Measurements from ENCODE around the gene MYCL. TPM values are rescaled to one million over a fixed set of nuclear protein-coding genes. Genes with fewer than 3 reads are reported as not detected.

The MYCL gene
- total RNA-seq, 1 experiment from 2014 or later = 18.4 TPM

DNA sequence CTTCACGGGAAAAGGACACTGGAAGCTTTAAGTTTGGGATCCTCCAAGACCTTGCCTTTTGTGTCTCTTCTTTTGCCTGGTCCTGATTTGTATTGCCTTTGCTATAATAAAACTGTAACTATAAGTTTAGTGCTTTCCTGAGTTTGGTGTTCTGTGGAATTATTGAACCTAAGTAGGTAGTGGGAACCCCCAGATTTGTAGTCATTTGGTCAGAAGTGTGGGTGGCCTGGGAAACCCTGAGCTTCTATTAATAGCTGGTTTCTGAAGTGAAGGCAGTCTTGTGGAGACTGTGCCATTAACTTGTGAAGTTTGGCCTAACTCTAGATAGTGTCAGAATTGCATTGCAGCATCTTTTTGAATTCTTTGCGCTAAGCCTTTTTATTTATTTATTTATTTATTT lies 6.8 kb upstream of the MYCL start:
- TF ChIP-seq, protein P1, sequence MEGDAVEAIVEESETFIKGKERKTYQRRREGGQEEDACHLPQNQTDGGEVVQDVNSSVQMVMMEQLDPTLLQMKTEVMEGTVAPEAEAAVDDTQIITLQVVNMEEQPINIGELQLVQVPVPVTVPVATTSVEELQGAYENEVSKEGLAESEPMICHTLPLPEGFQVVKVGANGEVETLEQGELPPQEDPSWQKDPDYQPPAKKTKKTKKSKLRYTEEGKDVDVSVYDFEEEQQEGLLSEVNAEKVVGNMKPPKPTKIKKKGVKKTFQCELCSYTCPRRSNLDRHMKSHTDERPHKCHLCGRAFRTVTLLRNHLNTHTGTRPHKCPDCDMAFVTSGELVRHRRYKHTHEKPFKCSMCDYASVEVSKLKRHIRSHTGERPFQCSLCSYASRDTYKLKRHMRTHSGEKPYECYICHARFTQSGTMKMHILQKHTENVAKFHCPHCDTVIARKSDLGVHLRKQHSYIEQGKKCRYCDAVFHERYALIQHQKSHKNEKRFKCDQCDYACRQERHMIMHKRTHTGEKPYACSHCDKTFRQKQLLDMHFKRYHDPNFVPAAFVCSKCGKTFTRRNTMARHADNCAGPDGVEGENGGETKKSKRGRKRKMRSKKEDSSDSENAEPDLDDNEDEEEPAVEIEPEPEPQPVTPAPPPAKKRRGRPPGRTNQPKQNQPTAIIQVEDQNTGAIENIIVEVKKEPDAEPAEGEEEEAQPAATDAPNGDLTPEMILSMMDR (conservative IDR thresholded peaks at IDR 0.05) = no peak
- Histone ChIP-seq H2BK5ac (ENCODE audit: insufficient read length, low read length) (no peak overlapping the region), H4K8ac (replicated peaks; ENCODE audit: insufficient read length, low read depth, low read length) (no peak overlapping the region), H3K9ac (ENCODE audit: extremely low read depth, insufficient read length, low read length) (no peak overlapping the region), H3K79me1 (ENCODE audit: insufficient read depth, low read depth, low read length, poor library complexity, severe bottlenecking) (no peaks in the 10 kb centered on the region), H2BK12ac (ENCODE audit: insufficient read length, low read depth, low read length) (no peak overlapping the region), H3K56ac (ENCODE audit: insufficient read length, low read depth, low read length) (no peak overlapping the region), H3T11ph (ENCODE audit: low read length) (no peak overlapping the region), H2AFZ (ENCODE audit: low read length) (no peak overlapping the region), H2BK20ac (ENCODE audit: low read depth, low read length, poor library complexity, severe bottlenecking) (no peak overlapping the region), H3K9me3 (ENCODE audit: control insufficient read depth, low read depth, low read length) (no peaks in the 10 kb centered on the region), H2AK5ac (ENCODE audit: insufficient read length, low read length) (no peak overlapping the region), H3K4me2 (ENCODE audit: insufficient read depth, insufficient read length, low read length) (no peak overlapping the region), H3K27me3 (ENCODE audit: insufficient read depth, low read length) (no peaks in the 10 kb centered on the region), H3K4ac (ENCODE audit: low read depth, low read length) (no peak overlapping the region), H3K23ac (ENCODE audit: insufficient read length, low read depth, low read length) (no peak overlapping the region), H4K20me1 (ENCODE audit: control insufficient read depth, insufficient read depth, insufficient read length) (no peaks in the 10 kb centered on the region), H2BK15ac (ENCODE audit: low read depth, low read length) (no peak overlapping the region), H3K4me1 (ENCODE audit: insufficient read depth, low read length) (no peaks in the 10 kb centered on the region), H3K18ac (ENCODE audit: insufficient read length, low read depth, low read length) (no peak overlapping the region), H3K79me2 (ENCODE audit: insufficient read depth, low read length) (no peaks in the 10 kb centered on the region), H4K5ac (ENCODE audit: insufficient read length, low read depth, low read length) (no peak overlapping the region), H2BK120ac (ENCODE audit: low read depth, low read length, poor library complexity, severe bottlenecking) (no peak overlapping the region), H4K91ac (ENCODE audit: insufficient read length, low read depth, low read length) (no peak overlapping the region), H3K14ac (ENCODE audit: insufficient read depth, low read length) (no peak overlapping the region), H3K27ac (ENCODE audit: insufficient read length, low read depth, low read length) (no peak overlapping the region), H3K23me2 (ENCODE audit: insufficient read length, low read depth, low read length, poor library complexity, severe bottlenecking) (no peaks in the 10 kb centered on the region)
- Mint-ChIP-seq H3K36me3 (ENCODE audit: insufficient read depth in 1 of 3, low read depth in 3 of 3) (peaks cover 6 to 17% (median 9%) of the 10 kb centered on the region in 3 experiments; a peak in 6 of 7 replicates), H3K27me3 (ENCODE audit: low read depth) (peaks cover 23% of the 10 kb centered on the region), H3K27ac (no peak overlapping the region), H3K9me3 (peaks cover 28% of the 10 kb centered on the region in 2 experiments), H3K4me1 (no peaks in the 10 kb centered on the region), H3K4me3 (no peak overlapping the region)
- WGBS (ENCODE audit: extremely low coverage, insufficient read length, low lambda C conversion rate) = no CpG with 5 or more reads among the region's 2 CpGs
- DNase-seq = no peak
